Keratinocyte (primary cell): ENCODE data around the gene POU2F2. TPM values are rescaled to one million over a fixed set of nuclear protein-coding genes. Genes with fewer than 3 reads are reported as not detected.

ENCODE experiments used
- DNase-seq: peaks from one replicate; pipeline ENCODE4 v3.0.0-alpha.2; 2011; ENCODE audit warnings: low read depth, missing footprints, low spot score
- FAIRE-seq: peaks from 2 replicates; lab custom pipeline; 2011; peaks lifted over from hg19 to GRCh38; lab: Jason Lieb, UNC
- H2AFZ ChIP-seq: 2 replicates; pipeline ENCODE4 v1.6.0; 2012; ENCODE audit warnings: low read length, control low read depth, inconsistent platforms; ENCODE audit not compliant: control insufficient read depth
- H3K27ac ChIP-seq: 2 replicates; pipeline ENCODE4 v1.5.1; 2011; ENCODE audit warnings: low read length; ENCODE audit not compliant: control insufficient read depth, insufficient read depth
- H3K27me3 ChIP-seq: 3 replicates; pipeline ENCODE4 v1.6.0; 2011; ENCODE audit warnings: low read length; ENCODE audit not compliant: control insufficient read depth, insufficient read depth; ENCODE audit errors: extremely low read depth
- H3K36me3 ChIP-seq, 2 experiments: 2 replicates in 1 of 2; 3 replicates in 1 of 2; pipeline ENCODE4 v1.5.1; 2011; ENCODE audit warnings: low read length in 2 of 2, mild to moderate bottlenecking in 1 of 2; ENCODE audit not compliant: control insufficient read depth in 2 of 2, insufficient read depth in 2 of 2; ENCODE audit errors: extremely low read depth in 1 of 2
- H3K4me1 ChIP-seq: 3 replicates; pipeline ENCODE4 v1.5.1; 2011; ENCODE audit warnings: low read length; ENCODE audit not compliant: control insufficient read depth, insufficient read depth; ENCODE audit errors: extremely low read depth
- H3K4me2 ChIP-seq: 3 replicates; pipeline ENCODE4 v1.6.0; 2011; ENCODE audit warnings: low read depth, low read length; ENCODE audit not compliant: control insufficient read depth, insufficient read depth; ENCODE audit errors: extremely low read depth
- H3K4me3 ChIP-seq, 3 experiments: fragments of 200-600 bp in 1 of 3; sonication (generic) in 1 of 3; 2 replicates in 2 of 3; 3 replicates in 1 of 3; pipeline ENCODE4 v1.5.1; 2011 to 2016; ENCODE audit warnings: low read length in 3 of 3, mild to moderate bottlenecking in 3 of 3, control low read depth in 2 of 3, inconsistent platforms in 1 of 3, low read depth in 1 of 3, mixed read lengths in 1 of 3, mixed run types in 1 of 3, moderate library complexity in 1 of 3; ENCODE audit not compliant: control insufficient read depth in 2 of 3, insufficient read depth in 2 of 3; ENCODE audit errors: extremely low read depth in 1 of 3
- H3K79me2 ChIP-seq: 2 replicates; pipeline ENCODE4 v1.6.0; 2012; ENCODE audit warnings: low read length; ENCODE audit not compliant: control insufficient read depth, insufficient read depth
- H3K9ac ChIP-seq: 3 replicates; pipeline ENCODE4 v1.6.0; 2011; ENCODE audit warnings: low read length; ENCODE audit not compliant: control insufficient read depth, insufficient read depth; ENCODE audit errors: extremely low read depth
- H3K9me1 ChIP-seq: 3 replicates; pipeline ENCODE4 v1.6.0; 2011; ENCODE audit warnings: low read length; ENCODE audit not compliant: control insufficient read depth, insufficient read depth; ENCODE audit errors: extremely low read depth
- H3K9me3 ChIP-seq: 2 replicates; pipeline ENCODE4 v1.5.1; 2012; ENCODE audit warnings: low read depth, low read length; ENCODE audit not compliant: control insufficient read depth
- H4K20me1 ChIP-seq: 3 replicates; pipeline ENCODE4 v1.6.0; 2011; ENCODE audit warnings: low read length; ENCODE audit not compliant: control insufficient read depth, insufficient read depth; ENCODE audit errors: extremely low read depth
- CTCF ChIP-seq, 3 experiments: IDR thresholded peaks in 1 of 3; conservative IDR thresholded peaks in 1 of 3; optimal IDR thresholded peaks in 1 of 3; 2 replicates in 2 of 3; 3 replicates in 1 of 3; pipeline versions ENCODE3 to v1.5.1; 2011; ENCODE audit warnings: low read length in 3 of 3, mild to moderate bottlenecking in 3 of 3, moderate library complexity in 2 of 3, control low read depth in 1 of 3, inconsistent platforms in 1 of 3; ENCODE audit not compliant: insufficient read depth in 2 of 3; ENCODE audit errors: extremely low read depth in 1 of 3
- EZH2 ChIP-seq: IDR thresholded peaks from one replicate; pipeline ENCODE4 v1.6.1; 2012; ENCODE audit warnings: inconsistent platforms, mild to moderate bottlenecking, low read length, moderate library complexity
- dilution Hi-C: fragments of 300-500 bp; cut with MboI; formaldehyde crosslinking; loops from one replicate; pipeline ENCODE4 v1.7.0; 2020; ENCODE audit warnings: low sequenced_read_pairs; ENCODE audit not compliant: extremely low pct_ligation_motif_present
- polyA plus RNA-seq, 5 experiments: library from polyadenylated mRNA; depleted of rRNA in 3 of 5; stranded (reverse) in 3 of 5; stranded (forward) in 1 of 5; unstranded in 1 of 5; fragments of >200 nt; gene quantifications; 1 replicate in 1 of 5; 2 replicates in 3 of 5; 3 replicates in 1 of 5; pipeline versions ENCODE4 v1.2.1 to v1.2.3, GENCODE V29; 2011 to 2012; ENCODE audit warnings: missing spikeins in 2 of 5, low read depth in 1 of 5, low replicate concordance in 1 of 5

Gene POU2F2
- polyA plus RNA-seq, 1 donor (not counting 4 experiments of a cell fraction or from before 2014, with no cell fraction given) = 7.0 TPM

GRCh38 chr19:42069619-42070351 is 62.5 kb downstream of the POU2F2 start, which contains the start of gene GRIK5:
Gene GRIK5 (minus strand): TSS chr19:42070206. CDS start chr19:42065770, 4,436 bp downstream.
- H2AFZ ChIP-seq = no peak within 1 kb of the TSS
- FAIRE-seq = no peak
- no peak for DNase-seq
- H3K4me3 ChIP-seq = no peak within 1 kb of the TSS
- no peaks in the 10 kb centered on the region for H3K9me1 ChIP-seq
- H3K9ac ChIP-seq = no peak within 1 kb of the TSS
- peaks cover 5% of the 10 kb centered on the region for H3K4me1 ChIP-seq
- no peaks in the 10 kb centered on the region for H3K9me3 ChIP-seq
- no peaks in the 10 kb centered on the region for H4K20me1 ChIP-seq
- H3K27ac ChIP-seq = no peak within 1 kb of the TSS
- TF ChIP-seq CTCF (optimal IDR thresholded peaks at IDR 0.05 in 1 of 3, IDR thresholded peaks at IDR 0.05 in 1 of 3, conservative IDR thresholded peaks at IDR 0.05 in 1 of 3; ENCODE audit: extremely low read depth in 1 of 3, insufficient read depth in 2 of 3, low read length in 3 of 3) (no peak), EZH2 (no peak)
- H3K27me3 ChIP-seq = peaks cover 27% of the 10 kb centered on the region
- no peaks in the 10 kb centered on the region for H3K36me3 ChIP-seq
- H3K4me2 ChIP-seq = no peak within 1 kb of the TSS
- no peaks in the 10 kb centered on the region for H3K79me2 ChIP-seq
- dilution Hi-C loops = no loop called here

GRCh38 chr19:42068756-42069571 is 63.3 kb downstream of the POU2F2 start:
- dilution Hi-C loops = no loop called here
- no peak overlapping the region for H3K27ac ChIP-seq
- no peaks in the 10 kb centered on the region for H3K79me2 ChIP-seq
- H2AFZ ChIP-seq = no peak overlapping the region
- H3K27me3 ChIP-seq = peaks cover 27% of the 10 kb centered on the region
- no peak for FAIRE-seq
- no peak overlapping the region for H3K4me2 ChIP-seq
- TF ChIP-seq CTCF (optimal IDR thresholded peaks at IDR 0.05 in 1 of 3, IDR thresholded peaks at IDR 0.05 in 1 of 3, conservative IDR thresholded peaks at IDR 0.05 in 1 of 3; ENCODE audit: extremely low read depth in 1 of 3, insufficient read depth in 2 of 3, low read length in 3 of 3) = no peak
- no peak for TF ChIP-seq EZH2
- H4K20me1 ChIP-seq = no peaks in the 10 kb centered on the region
- H3K9me1 ChIP-seq = no peaks in the 10 kb centered on the region
- H3K36me3 ChIP-seq = no peaks in the 10 kb centered on the region
- no peaks in the 10 kb centered on the region for H3K9me3 ChIP-seq
- no peak overlapping the region for H3K4me3 ChIP-seq
- peaks cover 3% of the 10 kb centered on the region for H3K4me1 ChIP-seq
- H3K9ac ChIP-seq = no peak overlapping the region
- no peak for DNase-seq
